ENCODE measurements around the gene ACADS. TPM values are rescaled to one million over a fixed set of nuclear protein-coding genes. Genes with fewer than 3 reads are reported as not detected.

The ACADS gene
- total RNA-seq, 1 experiment from 2014 or later = 12.5 TPM

GRCh38 chr12:120739821-120740613, 14.4 kb downstream of the ACADS start:
- DNase-seq = no peak
- H3K27me3 Mint-ChIP-seq (ENCODE audit: insufficient read depth, unreplicated experiment) = no peaks in the 10 kb centered on the region
- Histone ChIP-seq H3K27me3 (replicated peaks; ENCODE audit: control insufficient read depth, insufficient read depth, low read length) (no peaks in the 10 kb centered on the region), H3K9me3 (no peaks in the 10 kb centered on the region), H3K4me3 (ENCODE audit: low read depth, low read length) (no peak overlapping the region), H3K36me3 (ENCODE audit: control insufficient read depth, insufficient read depth, low read length) (no peaks in the 10 kb centered on the region), H3K4me1 (no peaks in the 10 kb centered on the region)
- peaks cover 6% of the 10 kb centered on the region for H3K36me3 Mint-ChIP-seq (ENCODE audit: insufficient read depth, unreplicated experiment)
- H3K9me3 Mint-ChIP-seq (ENCODE audit: unreplicated experiment) = no peaks in the 10 kb centered on the region
- no peak overlapping the region for H3K4me3 Mint-ChIP-seq (ENCODE audit: unreplicated experiment)
- BruUV-seq (replicated peaks) = no TSS peak
- intact Hi-C loops (cut with micrococcal nuclease; ENCODE audit: unreplicated experiment) = no loop called here
- ChIA-PET CTCF (no interaction called here), POLR2A (interaction anchor here (0.6 kb wide), 1 partner anchor 36 kb away, joined by 3 read pairs; no protein-coding TSS in a partner anchor)
- no peaks in the 10 kb centered on the region for H3K4me1 Mint-ChIP-seq (ENCODE audit: low read depth, unreplicated experiment)
- no peak for TF ChIP-seq CTCF (IDR thresholded peaks at IDR 0.05; ENCODE audit: insufficient read depth in 1 of 2, low read depth in 1 of 2, low read length in 1 of 2, severe bottlenecking in 1 of 2, unreplicated experiment in 1 of 2)
- no peak overlapping the region for H3K27ac Mint-ChIP-seq (ENCODE audit: unreplicated experiment)

GRCh38 chr12:120740871-120741270, 15.2 kb downstream of the ACADS start:
- Histone ChIP-seq H3K36me3 (ENCODE audit: control insufficient read depth, insufficient read depth, low read length) (no peaks in the 10 kb centered on the region), H3K9me3 (no peaks in the 10 kb centered on the region), H3K27me3 (replicated peaks; ENCODE audit: control insufficient read depth, insufficient read depth, low read length) (no peaks in the 10 kb centered on the region), H3K4me3 (ENCODE audit: low read depth, low read length) (no peak overlapping the region), H3K4me1 (no peaks in the 10 kb centered on the region)
- ChIA-PET CTCF (no interaction called here), POLR2A (interaction anchor here (0.6 kb wide), 1 partner anchor 35 kb away, joined by 3 read pairs; no protein-coding TSS in a partner anchor)
- no peak for TF ChIP-seq CTCF (IDR thresholded peaks at IDR 0.05; ENCODE audit: insufficient read depth in 1 of 2, low read depth in 1 of 2, low read length in 1 of 2, severe bottlenecking in 1 of 2, unreplicated experiment in 1 of 2)
- no peak for DNase-seq
- intact Hi-C loops (cut with micrococcal nuclease; ENCODE audit: unreplicated experiment) = no loop called here
- no peak overlapping the region for H3K4me3 Mint-ChIP-seq (ENCODE audit: unreplicated experiment)
- no peaks in the 10 kb centered on the region for H3K4me1 Mint-ChIP-seq (ENCODE audit: low read depth, unreplicated experiment)
- no peak overlapping the region for H3K27ac Mint-ChIP-seq (ENCODE audit: unreplicated experiment)
- H3K9me3 Mint-ChIP-seq (ENCODE audit: unreplicated experiment) = no peaks in the 10 kb centered on the region
- H3K36me3 Mint-ChIP-seq (ENCODE audit: insufficient read depth, unreplicated experiment) = peaks cover 6% of the 10 kb centered on the region
- no TSS peak for BruUV-seq (replicated peaks)
- H3K27me3 Mint-ChIP-seq (ENCODE audit: insufficient read depth, unreplicated experiment) = no peaks in the 10 kb centered on the region

GRCh38 chr12:120741476-120742421, 16.1 kb downstream of the ACADS start:
- Histone ChIP-seq H3K4me1 (no peaks in the 10 kb centered on the region), H3K27me3 (replicated peaks; ENCODE audit: control insufficient read depth, insufficient read depth, low read length) (no peaks in the 10 kb centered on the region), H3K36me3 (ENCODE audit: control insufficient read depth, insufficient read depth, low read length) (no peaks in the 10 kb centered on the region), H3K9me3 (no peaks in the 10 kb centered on the region), H3K4me3 (ENCODE audit: low read depth, low read length) (no peak overlapping the region)
- BruUV-seq (replicated peaks) = no TSS peak
- ChIA-PET POLR2A (no interaction called here), CTCF (no interaction called here)
- Mint-ChIP-seq H3K4me1 (ENCODE audit: low read depth, unreplicated experiment) (no peaks in the 10 kb centered on the region), H3K4me3 (ENCODE audit: unreplicated experiment) (no peak overlapping the region), H3K27ac (ENCODE audit: unreplicated experiment) (no peak overlapping the region), H3K9me3 (ENCODE audit: unreplicated experiment) (no peaks in the 10 kb centered on the region), H3K36me3 (ENCODE audit: insufficient read depth, unreplicated experiment) (no peaks in the 10 kb centered on the region), H3K27me3 (ENCODE audit: insufficient read depth, unreplicated experiment) (no peaks in the 10 kb centered on the region)
- no peak for DNase-seq
- intact Hi-C loops (cut with micrococcal nuclease; ENCODE audit: unreplicated experiment) = no loop called here
- no peak for TF ChIP-seq CTCF (IDR thresholded peaks at IDR 0.05; ENCODE audit: insufficient read depth in 1 of 2, low read depth in 1 of 2, low read length in 1 of 2, severe bottlenecking in 1 of 2, unreplicated experiment in 1 of 2)

Data from Caco-2 (cell line).